ENCODE data around the gene DFFA.

GRCh38 chr1:10519016-10519417 lies 46.7 kb upstream of the DFFA start:
- no peak for TF ChIP-seq CTCF (IDR thresholded peaks at IDR 0.05)
- no peak for TF ChIP-seq POLR2AphosphoS5 (IDR thresholded peaks at IDR 0.05)
- TF ChIP-seq POLR2A (IDR thresholded peaks at IDR 0.05) = no peak

Data from breast epithelium (tissue), 3 donors.